ENCODE results near the gene EHMT1. TPM values are rescaled to one million over a fixed set of nuclear protein-coding genes. Genes with fewer than 3 reads are reported as not detected.
"Not testable (repeated sequence)": the region's sequence is repeated elsewhere in the genome, so short reads cannot be mapped to it uniquely, and the experiment has no call there.

The EHMT1 gene
- polyA plus RNA-seq, 2 of the 4 experiments (the other 2 are of a cell fraction): 41.3 to 48.0 TPM

GRCh38 chr9:137809726-137810450 is 191.1 kb downstream of the EHMT1 start:
- 94% methylated on average over 45 of the region's 69 CpGs for WGBS (ENCODE audit: missing lambda C conversion rate)
- ATAC-seq; H3K4me2 ChIP-seq; H3K4me3 ChIP-seq; DNase-seq (ENCODE audit: low read depth in 1 of 2, low spot score in 1 of 2); FAIRE-seq; POLR2A ChIA-PET; H3K4me1 ChIP-seq; CTCF ChIA-PET; H3K9me3 ChIP-seq; H3K27ac ChIP-seq: not testable (repeated sequence)

GRCh38 chr9:137811283-137811870 is 192.6 kb downstream of the EHMT1 start:
- no peak overlapping the region for H3K27ac ChIP-seq
- H3K4me2 ChIP-seq: no peak overlapping the region
- FAIRE-seq (no peak), DNase-seq (ENCODE audit: low read depth in 1 of 2, low spot score in 1 of 2) (no peak), ATAC-seq (no peak)
- H3K9me3 ChIP-seq: no peaks in the 10 kb centered on the region
- H3K4me3 ChIP-seq: no peak overlapping the region
- WGBS (ENCODE audit: missing lambda C conversion rate): 92% methylated on average over 30 of the region's 30 CpGs
- H3K4me1 ChIP-seq: no peaks in the 10 kb centered on the region
- ChIA-PET POLR2A (no interaction called here), CTCF (interaction anchor here (1.5 kb wide), 1 partner anchor 232 kb away, joined by 3 read pairs; no protein-coding TSS in a partner anchor)
- TF ChIP-seq EP300 (IDR thresholded peaks at IDR 0.05) (no peak), TFCP2L1 (CRISPR knock-in tag; IDR thresholded peaks at IDR 0.05) (no peak), RCOR1 (IDR thresholded peaks at IDR 0.05; ENCODE audit: low read depth, low read length) (no peak), CTCF (IDR thresholded peaks at IDR 0.05) (no peak), KDM1A (IDR thresholded peaks at IDR 0.05; ENCODE audit: low read depth) (no peak), FOSL2 (IDR thresholded peaks at IDR 0.05) (no peak), FOSL2 (CRISPR knock-in tag; IDR thresholded peaks at IDR 0.05) (no peak), CBX2 (IDR thresholded peaks at IDR 0.05; ENCODE audit: borderline replicate concordance, low read depth) (no peak)

GRCh38 chr9:137812356-137813023 is 193.7 kb downstream of the EHMT1 start:
- ATAC-seq: no peak
- TF ChIP-seq POLR2AphosphoS2 (conservative IDR thresholded peaks at IDR 0.05; ENCODE audit: low read length): no peak
- TF ChIP-seq REST (IDR thresholded peaks at IDR 0.05): no peak
- no peak for TF ChIP-seq CHD2 (IDR thresholded peaks at IDR 0.05; ENCODE audit: low read length, partially characterized antibody)
- no peak for TF ChIP-seq EP300 (IDR thresholded peaks at IDR 0.05)
- no peak for TF ChIP-seq ZFP36 (IDR thresholded peaks at IDR 0.05; ENCODE audit: borderline replicate concordance, partially characterized antibody)
- no peak for TF ChIP-seq JUN (IDR thresholded peaks at IDR 0.05)
- TF ChIP-seq ATOH8 (CRISPR knock-in tag; IDR thresholded peaks at IDR 0.05; ENCODE audit: low read depth): no peak
- TF ChIP-seq NR3C1 (IDR thresholded peaks at IDR 0.05): no peak
- no peak for TF ChIP-seq NFE2L2 (conservative IDR thresholded peaks at IDR 0.05; ENCODE audit: low read length)
- no peak for TF ChIP-seq PHF8 (IDR thresholded peaks at IDR 0.05; ENCODE audit: borderline replicate concordance, low read depth)
- no peak for TF ChIP-seq NPAS2 (CRISPR knock-in tag; IDR thresholded peaks at IDR 0.05; ENCODE audit: borderline replicate concordance)
- no peak for TF ChIP-seq RCOR1 (IDR thresholded peaks at IDR 0.05; ENCODE audit: low read depth, low read length)
- TF ChIP-seq USF2 (IDR thresholded peaks at IDR 0.05): no peak
- no peak for TF ChIP-seq EHF (CRISPR knock-in tag; IDR thresholded peaks at IDR 0.05)
- no peak for TF ChIP-seq HMGXB4 (CRISPR knock-in tag; IDR thresholded peaks at IDR 0.05; ENCODE audit: borderline replicate concordance)
- TF ChIP-seq FOSB (CRISPR knock-in tag; IDR thresholded peaks at IDR 0.05): no peak
- Histone ChIP-seq H3K27ac (no peak overlapping the region), H3K9me3 (no peaks in the 10 kb centered on the region), H3K4me2 (no peak overlapping the region), H3K4me3 (no peak overlapping the region), H3K4me1 (no peaks in the 10 kb centered on the region)
- FAIRE-seq: no peak
- ChIA-PET POLR2A (no interaction called here), CTCF (interaction anchor here (1.3 to 1.5 kb wide), 2 partner anchors 35 to 233 kb away, joined by 3 to 4 read pairs; no protein-coding TSS in a partner anchor)
- DNase-seq (ENCODE audit: low read depth in 1 of 2, low spot score in 1 of 2): no peak
- WGBS (ENCODE audit: missing lambda C conversion rate): 89% methylated on average over 9 of the region's 9 CpGs

Measured in A549 (cell line).